RKO (cell line): ENCODE data around the gene AHRR.
A peak's percentile ranks its signal among the peaks of the same experiment; 100 is the strongest.
"Not testable (repeated sequence)": the region's sequence is repeated elsewhere in the genome, so short reads cannot be mapped to it uniquely, and the experiment has no call there.

Experiments
- DNase-seq: peaks from one replicate; pipeline ENCODE4 v3.0.0-alpha.2; 2016; ENCODE audit warnings: low spot score

The AHRR gene

GRCh38 chr5:306011-306805 lies 15.3 kb upstream of the AHRR start:
- no peak for DNase-seq

GRCh38 chr5:307306-307705 lies 14.2 kb upstream of the AHRR start:
- DNase-seq: no peak

- no peak for DNase-seq
Measured at GRCh38 chr5:307794-308579, 13.5 kb upstream of the AHRR start.

- no peak for DNase-seq
Measured at GRCh38 chr5:308672-309271, 12.7 kb upstream of the AHRR start.

GRCh38 chr5:309831-310230 lies 11.7 kb upstream of the AHRR start:
- not testable (repeated sequence) for DNase-seq

- DNase-seq: no peak
Measured at GRCh38 chr5:310516-310915, 11.0 kb upstream of the AHRR start.

GRCh38 chr5:310941-311434 lies 10.5 kb upstream of the AHRR start:
- DNase-seq: peak; percentile 32

- no peak for DNase-seq
Measured at GRCh38 chr5:311963-312362, 9.6 kb upstream of the AHRR start.

- no peak for DNase-seq
Measured at GRCh38 chr5:312845-313244, 8.7 kb upstream of the AHRR start.

- DNase-seq: no peak
Measured at GRCh38 chr5:313265-313664, 8.2 kb upstream of the AHRR start.

- DNase-seq: no peak
Measured at GRCh38 chr5:313806-314376, 7.6 kb upstream of the AHRR start.

GRCh38 chr5:314676-315487 lies 6.6 kb upstream of the AHRR start:
- no peak for DNase-seq

- no peak for DNase-seq
Measured at GRCh38 chr5:315488-316209, 5.9 kb upstream of the AHRR start.

GRCh38 chr5:316210-317085 lies 5.1 kb upstream of the AHRR start:
- no peak for DNase-seq

GRCh38 chr5:317086-317811 lies 4.3 kb upstream of the AHRR start:
- DNase-seq: peak; percentile 48

- DNase-seq: no peak
Measured at GRCh38 chr5:318341-318897, 3.1 kb upstream of the AHRR start.

- DNase-seq: no peak
Measured at GRCh38 chr5:318931-319601, 2.4 kb upstream of the AHRR start.

GRCh38 chr5:320524-321229 lies 837 bp upstream of the AHRR start:
- DNase-seq: no peak
